ENCODE measurements around the gene MYO18B. TPM values are rescaled to one million over a fixed set of nuclear protein-coding genes. Genes with fewer than 3 reads are reported as not detected.
A peak's percentile ranks its signal among the peaks of the same experiment; 100 is the strongest.

The MYO18B gene
- total RNA-seq, 1 experiment from 2014 or later = 0.03 TPM

- Histone ChIP-seq H3K4me3 (ENCODE audit: insufficient read depth, low read depth, low read length) (no peak overlapping the region), H3K27me3 (ENCODE audit: control insufficient read depth, insufficient read depth, low read length) (no peaks in the 10 kb centered on the region), H3K36me3 (replicated peaks; ENCODE audit: control insufficient read depth, insufficient read depth, low read length) (no peaks in the 10 kb centered on the region)
- DNase-seq = no peak
These were observed 160.4 kb downstream of the MYO18B start for GRCh38 chr22:25902402-25902801.

GRCh38 chr22:25903294-25903693 is 161.3 kb downstream of the MYO18B start:
- Histone ChIP-seq H3K4me3 (ENCODE audit: insufficient read depth, low read depth, low read length) (no peak overlapping the region), H3K27me3 (ENCODE audit: control insufficient read depth, insufficient read depth, low read length) (no peaks in the 10 kb centered on the region), H3K36me3 (replicated peaks; ENCODE audit: control insufficient read depth, insufficient read depth, low read length) (no peaks in the 10 kb centered on the region)
- peak; percentile 82 for DNase-seq

GRCh38 chr22:25908212-25908611 is 166.2 kb downstream of the MYO18B start:
- Histone ChIP-seq H3K27me3 (ENCODE audit: control insufficient read depth, insufficient read depth, low read length) (peaks cover 2% of the 10 kb centered on the region), H3K4me3 (ENCODE audit: insufficient read depth, low read depth, low read length) (no peak overlapping the region), H3K36me3 (replicated peaks; ENCODE audit: control insufficient read depth, insufficient read depth, low read length) (no peaks in the 10 kb centered on the region)
- DNase-seq = no peak

- H3K36me3 ChIP-seq (replicated peaks; ENCODE audit: control insufficient read depth, insufficient read depth, low read length) = no peaks in the 10 kb centered on the region
- H3K27me3 ChIP-seq (ENCODE audit: control insufficient read depth, insufficient read depth, low read length) = peaks cover 2% of the 10 kb centered on the region
- DNase-seq = no peak
- no peak overlapping the region for H3K4me3 ChIP-seq (ENCODE audit: insufficient read depth, low read depth, low read length)
These were observed 166.8 kb downstream of the MYO18B start for GRCh38 chr22:25908755-25909154.

GRCh38 chr22:25909614-25910387 is 167.8 kb downstream of the MYO18B start:
- Histone ChIP-seq H3K36me3 (replicated peaks; ENCODE audit: control insufficient read depth, insufficient read depth, low read length) (no peaks in the 10 kb centered on the region), H3K27me3 (ENCODE audit: control insufficient read depth, insufficient read depth, low read length) (peaks cover 2% of the 10 kb centered on the region), H3K4me3 (ENCODE audit: insufficient read depth, low read depth, low read length) (no peak overlapping the region)
- DNase-seq = no peak

- DNase-seq = no peak
- Histone ChIP-seq H3K36me3 (replicated peaks; ENCODE audit: control insufficient read depth, insufficient read depth, low read length) (no peaks in the 10 kb centered on the region), H3K4me3 (ENCODE audit: insufficient read depth, low read depth, low read length) (no peak overlapping the region), H3K27me3 (ENCODE audit: control insufficient read depth, insufficient read depth, low read length) (peaks cover 2% of the 10 kb centered on the region)
These were observed 169.4 kb downstream of the MYO18B start for GRCh38 chr22:25911243-25911972.

- Histone ChIP-seq H3K36me3 (replicated peaks; ENCODE audit: control insufficient read depth, insufficient read depth, low read length) (no peaks in the 10 kb centered on the region), H3K27me3 (ENCODE audit: control insufficient read depth, insufficient read depth, low read length) (no peaks in the 10 kb centered on the region; the same call in 1 of the 2 replicates), H3K4me3 (ENCODE audit: insufficient read depth, low read depth, low read length) (no peak overlapping the region)
- DNase-seq = no peak
These were observed 177.5 kb downstream of the MYO18B start for GRCh38 chr22:25919452-25919851.

- DNase-seq = no peak
- no peaks in the 10 kb centered on the region for H3K36me3 ChIP-seq (replicated peaks; ENCODE audit: control insufficient read depth, insufficient read depth, low read length)
- no peaks in the 10 kb centered on the region; the same call in 1 of the 2 replicates for H3K27me3 ChIP-seq (ENCODE audit: control insufficient read depth, insufficient read depth, low read length)
- H3K4me3 ChIP-seq (ENCODE audit: insufficient read depth, low read depth, low read length) = no peak overlapping the region
These were observed 180.2 kb downstream of the MYO18B start for GRCh38 chr22:25922141-25922540.

- no peaks in the 10 kb centered on the region; the same call in 1 of the 2 replicates for H3K27me3 ChIP-seq (ENCODE audit: control insufficient read depth, insufficient read depth, low read length)
- no peak overlapping the region for H3K4me3 ChIP-seq (ENCODE audit: insufficient read depth, low read depth, low read length)
- no peaks in the 10 kb centered on the region for H3K36me3 ChIP-seq (replicated peaks; ENCODE audit: control insufficient read depth, insufficient read depth, low read length)
- DNase-seq = no peak
These were observed 181.9 kb downstream of the MYO18B start for GRCh38 chr22:25923914-25924313.

GRCh38 chr22:25928038-25928437 is 186.1 kb downstream of the MYO18B start:
- DNase-seq = no peak
- Histone ChIP-seq H3K36me3 (replicated peaks; ENCODE audit: control insufficient read depth, insufficient read depth, low read length) (no peaks in the 10 kb centered on the region), H3K4me3 (ENCODE audit: insufficient read depth, low read depth, low read length) (no peak overlapping the region), H3K27me3 (ENCODE audit: control insufficient read depth, insufficient read depth, low read length) (no peaks in the 10 kb centered on the region)

- no peak for DNase-seq
- Histone ChIP-seq H3K27me3 (ENCODE audit: control insufficient read depth, insufficient read depth, low read length) (no peaks in the 10 kb centered on the region), H3K36me3 (replicated peaks; ENCODE audit: control insufficient read depth, insufficient read depth, low read length) (no peaks in the 10 kb centered on the region), H3K4me3 (ENCODE audit: insufficient read depth, low read depth, low read length) (no peak overlapping the region)
These were observed 187.4 kb downstream of the MYO18B start for GRCh38 chr22:25929321-25929878.

GRCh38 chr22:25930083-25930482 is 188.1 kb downstream of the MYO18B start:
- no peaks in the 10 kb centered on the region for H3K36me3 ChIP-seq (replicated peaks; ENCODE audit: control insufficient read depth, insufficient read depth, low read length)
- no peak for DNase-seq

GRCh38 chr22:25930788-25931310 is 188.9 kb downstream of the MYO18B start:
- DNase-seq = no peak
- Histone ChIP-seq H3K36me3 (replicated peaks; ENCODE audit: control insufficient read depth, insufficient read depth, low read length) (no peaks in the 10 kb centered on the region), H3K4me3 (ENCODE audit: insufficient read depth, low read depth, low read length) (no peak overlapping the region), H3K27me3 (ENCODE audit: control insufficient read depth, insufficient read depth, low read length) (no peaks in the 10 kb centered on the region)

More at GRCh38 chr22:25930083-25930482, 188.1 kb downstream of the MYO18B start:
- H3K4me3 ChIP-seq (ENCODE audit: insufficient read depth, low read depth, low read length) = no peak overlapping the region
- H3K27me3 ChIP-seq (ENCODE audit: control insufficient read depth, insufficient read depth, low read length) = no peaks in the 10 kb centered on the region

- H3K4me3 ChIP-seq (ENCODE audit: insufficient read depth, low read depth, low read length) = no peak overlapping the region
- H3K36me3 ChIP-seq (replicated peaks; ENCODE audit: control insufficient read depth, insufficient read depth, low read length) = no peaks in the 10 kb centered on the region
- DNase-seq = no peak
- no peaks in the 10 kb centered on the region for H3K27me3 ChIP-seq (ENCODE audit: control insufficient read depth, insufficient read depth, low read length)
These were observed 191.3 kb downstream of the MYO18B start for GRCh38 chr22:25933158-25933788.
